K562 (cell line): ENCODE measurements around the gene FSTL4. TPM values are rescaled to one million over a fixed set of nuclear protein-coding genes. Genes with fewer than 3 reads are reported as not detected.
A peak's percentile ranks its signal among the peaks of the same experiment; 100 is the strongest.

Experiments used
- ATAC-seq: fragments of 200-7000 bp; cut with Tn5 transposase; 3 replicates; pipeline ENCODE4 v1.9.1; 2020; ENCODE audit warnings: moderate library complexity
- BruUV-seq: library from RNA; stranded (reverse); fragments of 400-500 nt; replicated peaks from 2 replicates; lab custom pipeline; 2021; lab: Mats Ljungman, UMichigan
- CTCF ChIA-PET: fragments of 300-600 bp; formaldehyde crosslinking; extraction: SDS; loops from one replicate; lab custom pipeline; 2021; ENCODE audit warnings: low intra/inter-chr PET ratio; lab: Yijun Ruan, JAX
- POLR2A ChIA-PET: fragments of 300-600, 350-650 bp; sonication (Branson Sonifier 250); formaldehyde crosslinking; extraction: SDS; loops from one replicate; lab custom pipeline; 2021; ENCODE audit warnings: antibody characterized with exemption, inconsistent platforms; lab: Yijun Ruan, JAX
- DNase-seq, 4 experiments: peaks; one replicate each; pipeline versions ENCODE4 v3.0.0 to v3.0.0-alpha.2; 2011 to 2018; ENCODE audit warnings: low spot score in 3 of 4, mixed read lengths in 3 of 4; ENCODE audit errors: extremely low read depth in 1 of 4
- FAIRE-seq: peaks from 2 replicates; lab custom pipeline; 2011; peaks lifted over from hg19 to GRCh38; lab: Jason Lieb, UNC
- H2AFZ ChIP-seq: 2 replicates; pipeline ENCODE4 v1.6.0; 2011; ENCODE audit warnings: low read depth, low read length, control low read depth, inconsistent platforms
- H3K27ac ChIP-seq: fragments of 200-600 bp; 3 replicates; pipeline ENCODE4 v1.8.0; 2011; ENCODE audit warnings: low read depth, mild to moderate bottlenecking, control low read depth, inconsistent platforms, low read length, moderate library complexity, mixed read lengths; ENCODE audit errors: extremely low read depth
- H3K27me3 ChIP-seq, 2 experiments: fragments of 300-600 bp in 1 of 2; 2 replicates in 1 of 2; 3 replicates in 1 of 2; pipeline versions ENCODE4 v1.6.0 to v1.8.0; 2011; ENCODE audit warnings: inconsistent platforms in 2 of 2, low read length in 2 of 2, mild to moderate bottlenecking in 1 of 2, mixed read lengths in 1 of 2, moderate library complexity in 1 of 2; ENCODE audit not compliant: control insufficient read depth in 2 of 2, insufficient read depth in 2 of 2
- H3K36me3 ChIP-seq: fragments of 300-600 bp; 3 replicates; pipeline ENCODE4 v1.8.0; 2011; ENCODE audit warnings: mild to moderate bottlenecking, low read length, inconsistent platforms; ENCODE audit not compliant: control insufficient read depth, insufficient read depth
- H3K4me1 ChIP-seq, 2 experiments: fragments of 200-600 bp in 1 of 2; replicated peaks in 1 of 2; 2 replicates in 1 of 2; 3 replicates in 1 of 2; pipeline versions ENCODE4 v1.5.1 to v1.8.0; 2011; ENCODE audit warnings: inconsistent platforms in 2 of 2, low read length in 2 of 2, mild to moderate bottlenecking in 1 of 2, mixed read lengths in 1 of 2, moderate library complexity in 1 of 2; ENCODE audit not compliant: control insufficient read depth in 2 of 2, insufficient read depth in 2 of 2
- H3K4me2 ChIP-seq: 2 replicates; pipeline ENCODE4 v1.6.1; 2011; ENCODE audit warnings: low read length, control low read depth, inconsistent platforms, mixed read lengths; ENCODE audit not compliant: insufficient read depth
- H3K4me3 ChIP-seq: fragments of 200-600 bp; sonication (generic), shearing (Covaris generic); 2 replicates; pipeline ENCODE4 v1.5.1; 2016; ENCODE audit warnings: control low read depth, inconsistent platforms
- H3K79me2 ChIP-seq: fragments of 200-600 bp; 3 replicates; pipeline ENCODE4 v1.8.0; 2011; ENCODE audit warnings: low read length, inconsistent platforms; ENCODE audit not compliant: control insufficient read depth, insufficient read depth
- H3K9ac ChIP-seq, 2 experiments: 2 replicates each; pipeline versions ENCODE4 v1.6.0 to v1.6.1; 2011; ENCODE audit warnings: low read depth in 2 of 2, low read length in 2 of 2, control low read depth in 1 of 2, inconsistent platforms in 1 of 2, mild to moderate bottlenecking in 1 of 2, mixed read lengths in 1 of 2; ENCODE audit not compliant: insufficient read depth in 1 of 2
- H3K9me1 ChIP-seq: one replicate; pipeline ENCODE4 v1.6.0; 2011; ENCODE audit warnings: inconsistent platforms, mild to moderate bottlenecking, low read length, moderate library complexity; ENCODE audit not compliant: control insufficient read depth, insufficient read depth
- H3K9me3 ChIP-seq: replicated peaks from 2 replicates; pipeline ENCODE4 v1.5.1; 2011; ENCODE audit warnings: low read depth, low read length, inconsistent platforms; ENCODE audit not compliant: control insufficient read depth, insufficient read depth
- H4K20me1 ChIP-seq: replicated peaks from 2 replicates; pipeline ENCODE4 v1.6.1; 2011; ENCODE audit warnings: low read length, inconsistent platforms, mixed read lengths; ENCODE audit not compliant: control insufficient read depth, insufficient read depth
- C11orf30 ChIP-seq: fragments of 450-650 bp; IDR thresholded peaks from 2 replicates; pipeline ENCODE4 v1.6.1; 2016; ENCODE audit warnings: low read depth, mild to moderate bottlenecking
- CREB1 ChIP-seq, 2 experiments: sonication (generic) in 1 of 2; formaldehyde crosslinking in 1 of 2; IDR thresholded peaks; 2 replicates each; pipeline versions ENCODE4 v1.6.1 to v1.8.0; 2012 to 2022; ENCODE audit warnings: inconsistent platforms in 1 of 2, mild to moderate bottlenecking in 1 of 2, missing genetic modification reagents in 1 of 2, moderate library complexity in 1 of 2
- GATAD2B ChIP-seq: fragments of 450-650 bp; IDR thresholded peaks from 2 replicates; pipeline ENCODE4 v1.6.1; 2017; ENCODE audit warnings: mild to moderate bottlenecking, borderline replicate concordance
- LARP7 ChIP-seq: fragments of 450-650 bp; IDR thresholded peaks from 2 replicates; pipeline ENCODE4 v1.6.1; 2016
- MAX ChIP-seq: sonication (generic); formaldehyde crosslinking; IDR thresholded peaks from 2 replicates; pipeline ENCODE4 v1.9.0; 2022; ENCODE audit warnings: mild to moderate bottlenecking, missing genetic modification reagents
- MED1 ChIP-seq: sonication (generic); formaldehyde crosslinking; IDR thresholded peaks from 2 replicates; pipeline ENCODE4 v1.8.1; 2023; ENCODE audit warnings: missing genetic modification reagents, borderline replicate concordance
- NCOA4 ChIP-seq: fragments of 450-650 bp; IDR thresholded peaks from 2 replicates; pipeline ENCODE4 v1.6.1; 2018; ENCODE audit warnings: mild to moderate bottlenecking; ENCODE audit not compliant: partially characterized antibody
- NR4A1 ChIP-seq, 2 experiments: fragments of 250-450 bp in 1 of 2; fragments of 450-650 bp in 1 of 2; sonication (Bioruptor Pico) in 1 of 2; IDR thresholded peaks; 2 replicates each; pipeline versions ENCODE4 v1.4.0 to v1.6.1; 2016 to 2020; ENCODE audit warnings: mild to moderate bottlenecking in 2 of 2, missing compliant biosample characterization in 1 of 2, missing genetic modification characterization in 1 of 2, moderate library complexity in 1 of 2
- ZNF586 ChIP-seq: fragments of 450-650 bp; formaldehyde crosslinking; conservative IDR thresholded peaks from 2 replicates; pipeline ENCODE4 v1.4.0; 2020; ENCODE audit warnings: mild to moderate bottlenecking, moderate library complexity
- WGBS: fragments of 100-300 bp; shearing (Covaris generic); methylation state at CpG from one replicate; pipeline ENCODE4 v1.1.6; 2016; ENCODE audit warnings: low coverage, mixed read lengths; ENCODE audit not compliant: insufficient coverage; ENCODE audit errors: missing lambda C conversion rate; 5-methylcytosine and 5-hydroxymethylcytosine counted together
- in situ Hi-C: fragments of 300-500 bp; cut with MboI; formaldehyde crosslinking; loops from 4 replicates; pipeline ENCODE4 v1.15.0; 2018; ENCODE audit warnings: inconsistent platforms, mixed read lengths
- intact Hi-C: fragments of 100-400 bp; cut with micrococcal nuclease; formaldehyde crosslinking; loops from 2 replicates; pipeline ENCODE4 v1.14.2; 2022
- polyA plus RNA-seq, 8 experiments: library from polyadenylated mRNA; depleted of rRNA in 4 of 8; stranded (reverse) in 5 of 8; unstranded in 3 of 8; fragments of >200 nt; fragmentation: Nextera tagmentation in 2 of 8; fragmentation: Illumina TruSeq in 1 of 8; extraction: Ambion mirVana in 2 of 8; extraction: Trizol in 1 of 8; gene quantifications; 2 replicates each; pipeline versions ENCODE4 v1.2.1 to v1.2.3, GENCODE V29; 2011 to 2014; ENCODE audit warnings: inconsistent platforms in 1 of 8, missing spikeins in 1 of 8
- total RNA-seq, 7 experiments: library from RNA; depleted of rRNA in 6 of 7; stranded (reverse); fragments of >200 nt in 6 of 7; fragmentation: Illumina TruSeq in 2 of 7; extraction: Trizol in 2 of 7; gene quantifications; 2 replicates each; pipeline versions ENCODE4 v1.2.1 to v1.2.3, GENCODE V29; 2011 to 2021; ENCODE audit warnings: low replicate concordance in 1 of 7
- TF ChIP-seq, protein P1 (sequence below), 3 experiments: IDR thresholded peaks in 2 of 3; conservative IDR thresholded peaks in 1 of 3; 2 replicates each; pipeline ENCODE4 v1.5.1; 2011 to 2012; ENCODE audit warnings: low read length in 3 of 3, mild to moderate bottlenecking in 3 of 3, control low read depth in 2 of 3, improper control_type of control experiment in 1 of 3, inconsistent platforms in 1 of 3, low read depth in 1 of 3, mixed read lengths in 1 of 3, moderate library complexity in 1 of 3; ENCODE audit not compliant: insufficient read depth in 2 of 3
- TF ChIP-seq, protein P2 (sequence below): sonication (generic); formaldehyde crosslinking; IDR thresholded peaks from 2 replicates; pipeline ENCODE4 v1.4.0; 2020; ENCODE audit warnings: mild to moderate bottlenecking, missing genetic modification reagents
- TF ChIP-seq, protein P3 (sequence below): fragments of 250-450 bp; sonication (Bioruptor Pico); IDR thresholded peaks from 2 replicates; pipeline ENCODE4 v1.4.0; 2020

FSTL4 gene
- total and polyA plus RNA-seq, 9 of the 15 experiments (the other 6 are each of a cell fraction or from before 2014, with no cell fraction given): 0.08 to 0.18 (median 0.10) TPM; not detected in 5

- TF ChIP-seq, protein P1, sequence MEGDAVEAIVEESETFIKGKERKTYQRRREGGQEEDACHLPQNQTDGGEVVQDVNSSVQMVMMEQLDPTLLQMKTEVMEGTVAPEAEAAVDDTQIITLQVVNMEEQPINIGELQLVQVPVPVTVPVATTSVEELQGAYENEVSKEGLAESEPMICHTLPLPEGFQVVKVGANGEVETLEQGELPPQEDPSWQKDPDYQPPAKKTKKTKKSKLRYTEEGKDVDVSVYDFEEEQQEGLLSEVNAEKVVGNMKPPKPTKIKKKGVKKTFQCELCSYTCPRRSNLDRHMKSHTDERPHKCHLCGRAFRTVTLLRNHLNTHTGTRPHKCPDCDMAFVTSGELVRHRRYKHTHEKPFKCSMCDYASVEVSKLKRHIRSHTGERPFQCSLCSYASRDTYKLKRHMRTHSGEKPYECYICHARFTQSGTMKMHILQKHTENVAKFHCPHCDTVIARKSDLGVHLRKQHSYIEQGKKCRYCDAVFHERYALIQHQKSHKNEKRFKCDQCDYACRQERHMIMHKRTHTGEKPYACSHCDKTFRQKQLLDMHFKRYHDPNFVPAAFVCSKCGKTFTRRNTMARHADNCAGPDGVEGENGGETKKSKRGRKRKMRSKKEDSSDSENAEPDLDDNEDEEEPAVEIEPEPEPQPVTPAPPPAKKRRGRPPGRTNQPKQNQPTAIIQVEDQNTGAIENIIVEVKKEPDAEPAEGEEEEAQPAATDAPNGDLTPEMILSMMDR (IDR thresholded peaks at IDR 0.05 in 2 of 3, conservative IDR thresholded peaks at IDR 0.05 in 1 of 3; ENCODE audit: insufficient read depth in 2 of 3, low read depth in 1 of 3, low read length in 3 of 3): peak; percentile 35 to 52 (median 50); a peak in 5 of 6 replicates
Observed at GRCh38 chr5:133526368-133526767, 86.0 kb downstream of the FSTL4 start (continued).

DNA sequence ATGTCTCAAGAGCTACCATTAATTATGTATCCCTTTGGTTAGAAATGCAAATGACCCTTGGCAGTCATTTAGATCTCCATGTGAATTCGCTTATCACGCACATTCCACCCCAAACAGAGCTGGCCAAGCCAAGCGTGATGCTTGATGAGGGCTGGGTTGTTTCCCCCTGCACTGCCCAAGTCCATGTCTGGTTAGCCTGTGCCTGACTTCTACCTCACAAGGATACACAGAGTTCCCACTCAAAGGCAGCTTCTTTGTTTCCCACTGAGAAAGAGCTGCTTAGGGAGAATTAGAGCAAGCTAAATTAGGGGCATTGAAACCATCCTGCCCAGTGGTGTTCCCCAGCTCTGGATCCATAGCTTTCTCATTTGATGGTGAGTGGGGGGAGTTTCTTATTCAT is 87.2 kb downstream of the FSTL4 start:
- Histone ChIP-seq H3K9ac (no peak overlapping the region), H3K9me1 (no peaks in the 10 kb centered on the region), H2AFZ (no peak overlapping the region), H3K4me1 (peaks cover 3% of the 10 kb centered on the region in 2 experiments; a peak in 2 of 5 replicates), H3K79me2 (no peaks in the 10 kb centered on the region), H3K4me3 (no peak overlapping the region), H3K27me3 (peaks cover 17 to 45% of the 10 kb centered on the region in 2 experiments; a peak in 4 of 5 replicates), H3K4me2 (no peak overlapping the region), H3K27ac (no peak overlapping the region), H3K36me3 (no peaks in the 10 kb centered on the region), H3K9me3 (no peaks in the 10 kb centered on the region), H4K20me1 (0 out of 2 replicates have a peak, but pooled peaks cover 5% of the 10 kb centered on the region)
- in situ Hi-C loops (no loop called here), intact Hi-C loops (no loop called here)
- TF ChIP-seq C11orf30: no peak
- TF ChIP-seq NCOA4: no peak
- TF ChIP-seq CREB1 (IDR thresholded peaks at IDR 0.05): no peak
- no peak for TF ChIP-seq CREB1 (CRISPR knock-in tag; IDR thresholded peaks at IDR 0.05)
- no peak for TF ChIP-seq NR4A1 (CRISPR knock-in tag; IDR thresholded peaks at IDR 0.05)
- no peak for TF ChIP-seq NR4A1 (tag; IDR thresholded peaks at IDR 0.05)
- no peak for TF ChIP-seq MAX (CRISPR knock-in tag)
- no peak for TF ChIP-seq MED1 (CRISPR knock-in tag)
- TF ChIP-seq GATAD2B: no peak
- TF ChIP-seq ZNF586: no peak
- TF ChIP-seq, protein P2, sequence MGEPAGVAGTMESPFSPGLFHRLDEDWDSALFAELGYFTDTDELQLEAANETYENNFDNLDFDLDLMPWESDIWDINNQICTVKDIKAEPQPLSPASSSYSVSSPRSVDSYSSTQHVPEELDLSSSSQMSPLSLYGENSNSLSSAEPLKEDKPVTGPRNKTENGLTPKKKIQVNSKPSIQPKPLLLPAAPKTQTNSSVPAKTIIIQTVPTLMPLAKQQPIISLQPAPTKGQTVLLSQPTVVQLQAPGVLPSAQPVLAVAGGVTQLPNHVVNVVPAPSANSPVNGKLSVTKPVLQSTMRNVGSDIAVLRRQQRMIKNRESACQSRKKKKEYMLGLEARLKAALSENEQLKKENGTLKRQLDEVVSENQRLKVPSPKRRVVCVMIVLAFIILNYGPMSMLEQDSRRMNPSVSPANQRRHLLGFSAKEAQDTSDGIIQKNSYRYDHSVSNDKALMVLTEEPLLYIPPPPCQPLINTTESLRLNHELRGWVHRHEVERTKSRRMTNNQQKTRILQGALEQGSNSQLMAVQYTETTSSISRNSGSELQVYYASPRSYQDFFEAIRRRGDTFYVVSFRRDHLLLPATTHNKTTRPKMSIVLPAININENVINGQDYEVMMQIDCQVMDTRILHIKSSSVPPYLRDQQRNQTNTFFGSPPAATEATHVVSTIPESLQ: no peak
- TF ChIP-seq, protein P3, sequence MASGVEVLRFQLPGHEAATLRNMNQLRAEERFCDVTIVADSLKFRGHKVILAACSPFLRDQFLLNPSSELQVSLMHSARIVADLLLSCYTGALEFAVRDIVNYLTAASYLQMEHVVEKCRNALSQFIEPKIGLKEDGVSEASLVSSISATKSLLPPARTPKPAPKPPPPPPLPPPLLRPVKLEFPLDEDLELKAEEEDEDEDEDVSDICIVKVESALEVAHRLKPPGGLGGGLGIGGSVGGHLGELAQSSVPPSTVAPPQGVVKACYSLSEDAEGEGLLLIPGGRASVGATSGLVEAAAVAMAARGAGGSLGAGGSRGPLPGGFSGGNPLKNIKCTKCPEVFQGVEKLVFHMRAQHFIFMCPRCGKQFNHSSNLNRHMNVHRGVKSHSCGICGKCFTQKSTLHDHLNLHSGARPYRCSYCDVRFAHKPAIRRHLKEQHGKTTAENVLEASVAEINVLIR: no peak
- TF ChIP-seq LARP7: no peak
- 5% methylated on average over 3 of the region's 3 CpGs for WGBS
- no TSS peak for BruUV-seq
- ATAC-seq (no peak), DNase-seq (no peak), FAIRE-seq (no peak)
- ChIA-PET POLR2A (interaction anchor here (0.7 to 1.3 kb wide), 3 partner anchors 10 to 416 kb away, joined by 3 to 6 read pairs (median 3); no protein-coding TSS in a partner anchor), CTCF (no interaction called here)
